ENCODE data around the gene ARSJ. TPM values are rescaled to one million over a fixed set of nuclear protein-coding genes. Genes with fewer than 3 reads are reported as not detected.

The ARSJ gene
- total RNA-seq, 1 donor from 2014 or later: 13.6 TPM

- Histone ChIP-seq H3K4me3 (no peak overlapping the region), H3K9me3 (no peaks in the 10 kb centered on the region), H3K36me3 (no peaks in the 10 kb centered on the region), H3K27me3 (no peaks in the 10 kb centered on the region), H3K4me1 (peaks cover 7% of the 10 kb centered on the region), H3K27ac (no peak overlapping the region)
- DNase-seq (no peak), ATAC-seq (no peak)
- intact Hi-C loops (cut with DNase I): no loop called here
- no peak for TF ChIP-seq CTCF (IDR thresholded peaks at IDR 0.05)
These were observed 2.1 kb upstream of the ARSJ start for GRCh38 chr4:113981591-113981990.

GRCh38 chr4:113979905-113980615 is 613 bp upstream of the ARSJ start:
- Histone ChIP-seq H3K4me1 (peaks cover 12% of the 10 kb centered on the region), H3K27ac (peak overlapping the region; percentile 75), H3K36me3 (no peaks in the 10 kb centered on the region), H3K27me3 (no peaks in the 10 kb centered on the region), H3K4me3 (peak overlapping the region; percentile 55), H3K9me3 (no peaks in the 10 kb centered on the region)
- TF ChIP-seq CTCF (IDR thresholded peaks at IDR 0.05): no peak
- no peak for DNase-seq
- intact Hi-C loops (cut with DNase I): no loop called here
- ATAC-seq: peak; percentile 72

- Histone ChIP-seq H3K36me3 (no peaks in the 10 kb centered on the region), H3K4me1 (peaks cover 12% of the 10 kb centered on the region), H3K4me3 (peak overlapping the region; percentile 55), H3K27ac (peak overlapping the region; percentile 75), H3K9me3 (no peaks in the 10 kb centered on the region), H3K27me3 (no peaks in the 10 kb centered on the region)
- intact Hi-C loops (cut with DNase I): no loop called here
- TF ChIP-seq CTCF (IDR thresholded peaks at IDR 0.05): no peak
- DNase-seq (peak; percentile 58), ATAC-seq (peak; percentile 37)
These were observed 793 bp downstream of the ARSJ start for GRCh38 chr4:113978561-113979147.

- Histone ChIP-seq H3K36me3 (no peaks in the 10 kb centered on the region), H3K27me3 (no peaks in the 10 kb centered on the region), H3K4me1 (peaks cover 12% of the 10 kb centered on the region), H3K9me3 (no peaks in the 10 kb centered on the region), H3K27ac (no peak overlapping the region), H3K4me3 (peak overlapping the region; percentile 55)
- no peak for TF ChIP-seq CTCF (IDR thresholded peaks at IDR 0.05)
- DNase-seq: no peak
- no peak for ATAC-seq
- intact Hi-C loops (cut with DNase I): no loop called here
These were observed 1.3 kb downstream of the ARSJ start for GRCh38 chr4:113978105-113978504.

GRCh38 chr4:113977526-113977855 is 2.0 kb downstream of the ARSJ start:
- peak overlapping the region; percentile 15 for H3K27ac ChIP-seq
- H3K4me3 ChIP-seq: peak overlapping the region; percentile 55

More at GRCh38 chr4:113977526-113977855, 2.0 kb downstream of the ARSJ start:
- DNase-seq: no peak
- Histone ChIP-seq H3K9me3 (no peaks in the 10 kb centered on the region), H3K4me1 (peaks cover 12% of the 10 kb centered on the region), H3K27me3 (no peaks in the 10 kb centered on the region), H3K36me3 (no peaks in the 10 kb centered on the region)
- intact Hi-C loops (cut with DNase I): no loop called here
- no peak for TF ChIP-seq CTCF (IDR thresholded peaks at IDR 0.05)
- no peak for ATAC-seq
